SK-N-MC (cell line): ENCODE results near the gene USP49.

Experiments used
- EZH2 ChIP-seq: fragments of 200-600 bp; sonication (generic); IDR thresholded peaks from one replicate; pipeline ENCODE4 v1.6.1; 2017; ENCODE audit warnings: antibody characterized with exemption
- POLR2AphosphoS5 ChIP-seq: IDR thresholded peaks from 2 replicates; pipeline ENCODE4 v1.6.1; 2012; ENCODE audit warnings: mild to moderate bottlenecking, low read depth, low read length, borderline replicate concordance

DNA sequence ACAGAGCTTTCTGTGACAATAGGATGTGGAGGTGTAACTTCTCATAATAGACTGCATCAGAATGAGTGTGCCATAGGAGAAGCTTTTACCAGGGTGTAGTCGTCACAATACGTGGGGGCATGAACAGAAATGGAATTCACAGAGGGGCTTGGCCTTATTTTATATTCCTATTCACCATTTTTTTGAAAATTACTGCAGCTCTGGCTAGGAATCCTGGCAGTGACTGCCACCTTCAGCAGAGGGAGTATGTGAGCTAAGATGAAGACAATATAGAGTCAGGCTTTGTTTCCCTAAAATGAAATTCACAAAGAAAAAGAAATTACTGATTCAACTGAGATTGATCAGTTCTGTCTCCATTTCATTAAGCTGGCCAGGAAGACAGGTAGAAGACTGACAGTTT lies 93.8 kb downstream of the USP49 start:
- TF ChIP-seq POLR2AphosphoS5 (no peak), EZH2 (no peak)
